ENCODE results near the gene PLCE1.
A peak's percentile ranks its signal among the peaks of the same experiment; 100 is the strongest.

The PLCE1 gene

DNA sequence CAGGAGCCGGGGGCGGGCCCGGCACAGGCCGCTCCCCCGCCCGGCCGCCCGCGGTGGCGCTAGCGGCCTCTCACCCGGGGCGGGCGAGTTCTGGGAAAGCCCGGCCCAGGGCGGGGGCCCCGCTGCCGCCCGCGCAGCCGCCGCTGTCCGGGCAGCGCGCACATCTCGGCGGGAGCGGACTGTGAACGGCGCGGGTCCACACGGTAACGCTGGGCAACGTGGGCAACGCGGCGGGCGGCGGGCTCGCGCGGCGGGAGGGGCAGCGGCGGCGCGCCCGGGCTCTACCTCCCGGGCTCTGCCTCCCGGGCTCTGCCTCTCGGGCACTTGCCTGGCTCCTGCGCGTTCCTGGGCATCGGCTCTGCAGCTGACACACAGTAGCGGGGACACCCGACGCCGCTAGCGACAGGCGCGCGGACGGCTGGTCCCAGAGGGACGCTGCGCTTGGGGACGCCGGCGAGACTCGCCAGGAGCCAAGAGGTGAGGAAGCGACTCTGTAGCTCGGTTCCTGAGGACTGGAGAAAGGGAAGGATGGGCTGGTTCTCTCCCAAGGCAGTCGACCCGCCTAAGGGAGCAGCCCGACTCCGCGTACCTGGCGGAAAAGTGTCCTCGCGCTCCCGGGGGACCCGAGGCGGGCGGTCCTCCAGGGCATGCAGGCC lies at the start of gene PLCE1:
TSS of gene PLCE1 (plus strand) at position 150 of the 656 bp plus-strand sequence. CDS start 37,116 bp downstream, outside the sequence.
- no peaks in the 10 kb centered on the region for H3K9me3 ChIP-seq
- peak within 1 kb of the TSS; percentile 68 to 70 for H3K27ac ChIP-seq
- H3K36me3 ChIP-seq: no peaks in the 10 kb centered on the region
- DNase-seq: peak; percentile 31 to 81
- H3K4me1 ChIP-seq: peaks cover 0 to 41% (median 19%) of the 10 kb centered on the region in 4 donors
- no peaks in the 10 kb centered on the region for H3K27me3 ChIP-seq
- peak within 1 kb of the TSS; percentile 68 to 72 for H3K4me3 ChIP-seq
- TF ChIP-seq, protein P1, sequence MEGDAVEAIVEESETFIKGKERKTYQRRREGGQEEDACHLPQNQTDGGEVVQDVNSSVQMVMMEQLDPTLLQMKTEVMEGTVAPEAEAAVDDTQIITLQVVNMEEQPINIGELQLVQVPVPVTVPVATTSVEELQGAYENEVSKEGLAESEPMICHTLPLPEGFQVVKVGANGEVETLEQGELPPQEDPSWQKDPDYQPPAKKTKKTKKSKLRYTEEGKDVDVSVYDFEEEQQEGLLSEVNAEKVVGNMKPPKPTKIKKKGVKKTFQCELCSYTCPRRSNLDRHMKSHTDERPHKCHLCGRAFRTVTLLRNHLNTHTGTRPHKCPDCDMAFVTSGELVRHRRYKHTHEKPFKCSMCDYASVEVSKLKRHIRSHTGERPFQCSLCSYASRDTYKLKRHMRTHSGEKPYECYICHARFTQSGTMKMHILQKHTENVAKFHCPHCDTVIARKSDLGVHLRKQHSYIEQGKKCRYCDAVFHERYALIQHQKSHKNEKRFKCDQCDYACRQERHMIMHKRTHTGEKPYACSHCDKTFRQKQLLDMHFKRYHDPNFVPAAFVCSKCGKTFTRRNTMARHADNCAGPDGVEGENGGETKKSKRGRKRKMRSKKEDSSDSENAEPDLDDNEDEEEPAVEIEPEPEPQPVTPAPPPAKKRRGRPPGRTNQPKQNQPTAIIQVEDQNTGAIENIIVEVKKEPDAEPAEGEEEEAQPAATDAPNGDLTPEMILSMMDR (IDR thresholded peaks at IDR 0.05): no peak
- intact Hi-C loops (cut with DNase I; ENCODE audit: low total_unique reads): no loop called here

DNA sequence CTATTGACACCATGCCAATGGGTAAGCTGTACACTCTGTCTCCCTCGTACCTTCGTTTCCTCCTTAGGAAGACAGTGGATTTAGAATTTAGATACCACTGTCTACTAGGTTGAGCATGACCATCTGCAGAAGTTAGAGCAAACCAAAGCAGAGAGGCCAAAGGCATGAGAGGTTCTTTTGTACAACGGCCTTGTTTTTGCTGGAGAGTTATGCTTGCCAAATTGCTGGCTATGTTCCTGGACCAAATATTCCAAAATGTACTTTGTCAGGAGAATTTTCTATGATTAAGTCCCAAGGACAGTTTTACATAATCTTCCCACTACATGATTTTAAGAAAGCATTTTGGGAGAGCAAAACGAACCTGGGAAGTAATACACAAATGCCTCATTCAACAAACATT lies 47.9 kb upstream of the PLCE1 start:
- H3K27me3 ChIP-seq: no peaks in the 10 kb centered on the region
- intact Hi-C loops (cut with DNase I; ENCODE audit: low total_unique reads): no loop called here
- no peaks in the 10 kb centered on the region for H3K36me3 ChIP-seq
- TF ChIP-seq, protein P1 (IDR thresholded peaks at IDR 0.05): no peak
- H3K27ac ChIP-seq: no peak overlapping the region
- no peak for DNase-seq
- H3K9me3 ChIP-seq: no peaks in the 10 kb centered on the region
- peaks cover 0 to 18% (median 1%) of the 10 kb centered on the region in 4 donors for H3K4me1 ChIP-seq
- H3K4me3 ChIP-seq: no peak overlapping the region

DNA sequence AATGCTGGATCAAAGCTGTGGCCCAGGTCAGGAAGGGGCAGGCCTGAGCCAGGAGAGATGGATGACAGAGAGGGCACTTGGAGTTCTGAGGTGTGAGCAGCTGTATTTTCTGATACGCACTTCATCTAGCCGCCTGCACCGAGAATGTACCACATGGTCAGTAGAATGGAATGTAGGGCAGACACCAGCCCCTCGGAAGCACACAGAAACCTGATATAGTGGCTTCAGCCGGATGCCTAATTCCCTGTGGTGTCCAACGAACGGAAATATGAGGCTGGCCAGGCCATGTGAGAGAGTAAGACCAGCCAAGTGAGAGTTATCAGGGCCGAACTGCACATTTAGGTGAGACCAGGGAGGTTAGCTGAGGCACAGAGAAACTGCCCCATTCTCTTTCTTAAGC lies 46.7 kb upstream of the PLCE1 start:
- Histone ChIP-seq H3K4me1 (peaks cover 0 to 18% (median 1%) of the 10 kb centered on the region in 4 donors), H3K4me3 (no peak overlapping the region), H3K9me3 (no peaks in the 10 kb centered on the region), H3K36me3 (no peaks in the 10 kb centered on the region), H3K27ac (no peak overlapping the region), H3K27me3 (no peaks in the 10 kb centered on the region)
- DNase-seq: no peak
- intact Hi-C loops (cut with DNase I; ENCODE audit: low total_unique reads): no loop called here
- TF ChIP-seq, protein P1 (IDR thresholded peaks at IDR 0.05): no peak

DNA sequence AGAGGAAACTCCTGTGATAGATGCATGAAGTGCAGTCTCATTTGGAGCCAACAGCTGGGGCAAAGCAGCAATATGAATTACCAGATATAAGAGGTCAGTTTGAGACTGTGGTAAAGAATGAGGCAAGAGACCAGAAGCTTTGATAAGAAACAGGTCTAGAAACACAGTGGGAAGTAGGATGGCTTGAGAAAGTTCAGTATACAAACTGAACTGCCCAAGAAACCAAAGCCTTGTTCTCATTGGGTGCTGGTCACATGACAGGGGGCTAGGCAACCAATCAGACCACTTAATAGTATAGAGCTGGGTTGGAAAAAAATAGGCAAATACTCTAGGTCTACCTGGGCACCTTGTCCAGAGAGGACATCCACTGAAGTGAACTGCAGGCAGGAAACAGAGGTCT lies 46.2 kb upstream of the PLCE1 start:
- TF ChIP-seq, protein P1 (IDR thresholded peaks at IDR 0.05): no peak
- Histone ChIP-seq H3K27me3 (no peaks in the 10 kb centered on the region), H3K27ac (no peak overlapping the region), H3K4me3 (no peak overlapping the region), H3K36me3 (no peaks in the 10 kb centered on the region), H3K9me3 (no peaks in the 10 kb centered on the region), H3K4me1 (peaks cover 0 to 18% (median 1%) of the 10 kb centered on the region in 4 donors)
- DNase-seq: no peak
- intact Hi-C loops (cut with DNase I; ENCODE audit: low total_unique reads): no loop called here

DNA sequence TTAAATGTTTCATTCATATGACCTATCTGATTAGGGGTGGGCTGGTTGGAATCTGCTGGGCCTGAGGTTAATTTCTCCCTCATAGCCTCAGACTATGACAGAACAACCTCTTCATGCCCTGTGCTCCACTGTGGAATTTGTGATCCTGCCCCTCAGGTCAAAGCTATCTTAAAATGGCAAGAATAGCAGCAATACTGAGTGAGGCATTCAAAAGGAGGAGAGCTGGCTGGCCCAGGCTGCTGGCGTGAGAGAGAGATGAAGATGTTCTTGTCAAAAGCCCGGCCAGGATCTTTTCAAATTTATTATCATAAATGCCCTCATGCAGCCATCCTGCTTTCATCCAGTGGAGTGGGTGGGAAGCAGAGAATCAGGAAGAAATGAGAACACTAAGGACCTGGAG lies 41.8 kb upstream of the PLCE1 start:
- Histone ChIP-seq H3K36me3 (no peaks in the 10 kb centered on the region), H3K27ac (no peak overlapping the region), H3K27me3 (no peaks in the 10 kb centered on the region), H3K9me3 (no peaks in the 10 kb centered on the region), H3K4me1 (peaks cover 0 to 5% (median 0%) of the 10 kb centered on the region in 4 donors), H3K4me3 (no peak overlapping the region)
- no peak for DNase-seq
- TF ChIP-seq, protein P1 (IDR thresholded peaks at IDR 0.05): no peak
- intact Hi-C loops (cut with DNase I; ENCODE audit: low total_unique reads): no loop called here

Measured in tibial artery (tissue), 4 donors.